Panc1 (cell line): Measurements from ENCODE around the gene RNF113B.

ENCODE experiments used
- CTCF ChIP-seq: fragments of 450-650 bp; IDR thresholded peaks from 2 replicates; pipeline ENCODE4 v1.5.1; 2017; ENCODE audit warnings: mild to moderate bottlenecking
- POLR2AphosphoS5 ChIP-seq: IDR thresholded peaks from 2 replicates; pipeline ENCODE4 v1.6.1; 2012; ENCODE audit warnings: mild to moderate bottlenecking, low read depth, low read length, moderate library complexity
- REST ChIP-seq, 2 experiments: IDR thresholded peaks; 2 replicates each; pipeline ENCODE4 v1.6.1; 2011 to 2012; ENCODE audit warnings: low read depth in 2 of 2, control low read depth in 1 of 2, low read length in 1 of 2, mild to moderate bottlenecking in 1 of 2, moderate library complexity in 1 of 2; ENCODE audit not compliant: insufficient read depth in 1 of 2
- SIN3A ChIP-seq: IDR thresholded peaks from 2 replicates; pipeline ENCODE4 v1.6.1; 2012; ENCODE audit warnings: low read depth, mild to moderate bottlenecking, low read length, moderate library complexity, borderline replicate concordance; ENCODE audit not compliant: insufficient read depth
- TCF7L2 ChIP-seq: IDR thresholded peaks from 2 replicates; pipeline ENCODE4 v1.6.1; 2011; ENCODE audit warnings: mild to moderate bottlenecking, low read depth, low read length, inconsistent platforms

- no peak for TF ChIP-seq CTCF
- no peak for TF ChIP-seq SIN3A
- no peak for TF ChIP-seq REST (IDR thresholded peaks at IDR 0.05; ENCODE audit: insufficient read depth in 1 of 2, low read depth in 2 of 2, low read length in 1 of 2)
- TF ChIP-seq POLR2AphosphoS5, result no peak
- TF ChIP-seq TCF7L2, result no peak
These were observed 49.4 kb upstream of the RNF113B start for GRCh38 chr13:98226496-98226895.
